ENCODE results near the gene FMN1. TPM values are rescaled to one million over a fixed set of nuclear protein-coding genes. Genes with fewer than 3 reads are reported as not detected.

The FMN1 gene
- total RNA-seq, 1 experiment from 2014 or later = 3.6 TPM

DNA sequence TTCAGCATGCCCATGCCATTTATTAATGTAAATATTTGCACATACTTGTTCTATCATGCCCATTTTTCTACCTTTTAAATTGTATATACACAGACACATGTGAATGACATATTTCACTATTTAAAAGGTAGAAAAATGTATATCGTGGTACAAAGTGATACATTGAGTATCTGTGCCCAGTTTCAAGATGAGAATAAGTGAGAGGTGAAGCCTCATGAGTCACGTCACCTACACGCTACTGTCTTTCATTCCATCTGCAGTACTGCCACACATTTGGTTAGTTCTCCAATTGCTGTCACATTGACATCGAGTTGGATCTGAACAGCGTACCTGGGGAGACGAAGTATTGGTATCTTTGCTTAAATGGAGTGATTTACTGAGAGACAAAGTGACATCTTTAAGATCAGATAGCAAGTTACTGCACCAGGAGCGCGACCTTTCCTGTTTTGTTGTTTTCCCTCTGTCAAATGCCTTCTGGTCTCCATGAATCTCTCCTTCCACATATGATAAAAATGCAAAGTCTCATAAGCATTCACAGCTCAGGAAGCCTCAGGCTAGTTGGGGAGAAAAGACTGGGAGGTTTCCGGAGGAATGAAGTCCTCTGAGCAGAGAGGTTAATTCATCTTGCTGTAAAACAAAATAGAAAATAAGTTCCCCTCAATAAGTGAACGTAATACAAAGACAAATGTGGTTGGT lies 464.7 kb downstream of the FMN1 start:
- DNase-seq (ENCODE audit: low spot score) = no peak

DNA sequence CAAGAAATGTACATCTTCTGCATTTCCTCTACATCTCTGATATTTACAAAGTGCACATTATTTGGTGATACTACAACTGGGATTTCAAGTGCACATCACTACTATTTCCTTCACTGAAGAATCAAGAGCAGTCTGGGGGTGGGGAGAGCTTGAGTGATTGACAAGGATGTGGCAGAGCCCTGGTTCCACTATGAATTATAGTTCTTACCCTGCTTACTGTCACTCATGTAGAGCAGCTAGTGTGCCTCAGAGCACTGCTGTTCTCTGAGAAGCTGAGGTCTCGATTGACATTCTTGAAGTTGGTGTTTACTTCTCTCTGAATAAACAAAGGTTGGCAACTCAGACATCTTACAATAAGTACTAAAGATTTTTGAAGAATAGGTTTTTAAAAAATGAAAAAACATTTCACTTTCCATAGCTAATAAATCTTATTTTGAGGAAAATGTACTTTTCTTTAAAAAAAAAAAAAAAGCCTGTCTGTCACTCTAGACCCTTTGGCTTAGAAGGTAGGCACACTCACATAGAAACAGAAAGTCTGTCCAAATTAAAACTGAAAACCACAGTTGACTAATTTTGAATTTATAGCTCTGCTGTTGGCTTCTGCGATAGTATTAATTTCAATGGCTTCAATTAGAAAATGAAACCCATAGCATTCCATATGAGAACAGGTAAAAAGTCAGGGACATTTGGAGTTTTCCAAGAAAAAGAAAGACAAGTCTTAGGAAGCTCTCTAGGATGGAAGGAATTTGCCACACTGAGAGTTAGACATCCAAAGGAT lies 471.2 kb downstream of the FMN1 start:
- DNase-seq (ENCODE audit: low spot score) = no peak

DNA sequence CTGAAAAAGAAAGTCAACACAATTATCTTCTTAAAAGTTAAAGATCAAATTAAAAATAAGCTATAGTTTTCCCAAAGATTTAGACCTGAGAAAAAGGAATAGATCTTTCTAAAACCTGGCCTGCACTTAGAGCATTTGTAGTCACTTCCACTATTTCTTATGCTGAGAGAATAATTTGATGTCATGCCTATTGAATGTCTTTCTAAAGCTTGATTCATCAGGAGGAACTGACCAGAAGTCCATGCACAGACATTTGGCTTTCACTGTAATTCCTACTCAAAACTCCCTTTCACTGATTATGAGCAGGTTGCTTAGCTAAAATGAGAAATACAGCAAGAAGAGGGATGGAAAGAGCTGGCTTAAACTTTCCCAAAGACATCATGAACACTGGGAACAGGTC lies 472.4 kb downstream of the FMN1 start:
- no peak for DNase-seq (ENCODE audit: low spot score)

DNA sequence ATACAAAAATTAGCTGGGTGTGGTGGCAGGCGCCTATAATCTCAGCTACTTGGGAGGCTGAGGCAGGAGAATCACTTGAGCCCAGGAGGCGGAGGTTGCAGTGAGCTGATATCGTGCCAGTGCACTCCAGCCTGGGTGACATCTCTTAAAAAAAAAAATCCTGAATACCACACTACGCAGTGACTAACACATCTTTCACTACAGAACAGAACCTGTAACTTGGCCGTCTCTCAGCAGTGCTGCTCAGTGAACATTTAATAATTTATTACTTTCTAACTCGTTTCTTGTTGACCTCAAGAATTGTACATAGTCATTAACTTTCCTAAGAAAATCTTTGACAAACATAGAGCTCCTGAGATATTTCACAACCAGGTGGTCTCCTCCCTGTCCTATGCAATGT lies 472.9 kb downstream of the FMN1 start:
- DNase-seq (ENCODE audit: low spot score) = no peak

DNA sequence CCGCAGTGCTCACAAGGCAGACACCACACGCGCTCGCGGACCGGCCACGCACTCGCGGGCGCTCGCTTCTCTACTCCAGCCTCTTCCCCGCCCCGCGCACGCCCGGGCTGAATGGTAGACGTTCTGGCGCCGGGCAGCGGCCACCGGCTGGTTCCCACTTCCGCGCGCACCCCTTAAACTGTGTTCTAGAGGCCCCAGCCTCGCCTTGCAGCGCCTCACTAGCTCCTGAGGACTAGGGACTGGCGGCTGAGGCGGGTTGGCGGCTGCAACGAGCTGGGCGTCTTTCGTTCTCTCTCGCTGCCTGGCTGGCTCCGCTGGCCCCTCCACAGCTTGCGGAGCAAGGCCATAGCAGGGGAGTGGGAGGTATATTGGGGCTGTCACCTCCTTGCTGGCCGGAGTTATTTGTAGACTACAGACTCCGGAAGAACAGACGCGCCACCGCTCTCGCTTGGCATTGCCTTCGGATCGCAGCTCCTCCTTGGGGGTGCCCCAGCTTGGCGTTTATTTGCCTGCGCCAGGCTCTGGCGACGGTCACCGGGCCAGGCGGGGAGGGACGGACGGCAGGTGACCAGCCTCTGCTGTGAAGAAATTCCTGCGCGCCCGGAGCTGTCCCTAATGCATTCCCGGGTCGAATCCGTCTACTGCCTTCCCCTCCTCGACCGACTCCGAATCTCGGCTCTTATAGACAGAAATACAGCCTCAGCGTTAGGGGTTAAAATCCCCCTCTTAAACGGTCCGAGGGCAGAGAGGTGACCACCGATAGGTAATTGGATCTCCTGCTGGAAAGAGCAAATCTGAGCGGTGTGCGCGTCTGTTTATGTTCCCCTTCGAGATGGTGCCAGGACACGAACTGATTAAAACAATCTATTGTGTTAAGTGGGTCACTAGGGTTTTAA lies 475.4 kb downstream of the FMN1 start:
- DNase-seq (ENCODE audit: low spot score) = no peak

DNA sequence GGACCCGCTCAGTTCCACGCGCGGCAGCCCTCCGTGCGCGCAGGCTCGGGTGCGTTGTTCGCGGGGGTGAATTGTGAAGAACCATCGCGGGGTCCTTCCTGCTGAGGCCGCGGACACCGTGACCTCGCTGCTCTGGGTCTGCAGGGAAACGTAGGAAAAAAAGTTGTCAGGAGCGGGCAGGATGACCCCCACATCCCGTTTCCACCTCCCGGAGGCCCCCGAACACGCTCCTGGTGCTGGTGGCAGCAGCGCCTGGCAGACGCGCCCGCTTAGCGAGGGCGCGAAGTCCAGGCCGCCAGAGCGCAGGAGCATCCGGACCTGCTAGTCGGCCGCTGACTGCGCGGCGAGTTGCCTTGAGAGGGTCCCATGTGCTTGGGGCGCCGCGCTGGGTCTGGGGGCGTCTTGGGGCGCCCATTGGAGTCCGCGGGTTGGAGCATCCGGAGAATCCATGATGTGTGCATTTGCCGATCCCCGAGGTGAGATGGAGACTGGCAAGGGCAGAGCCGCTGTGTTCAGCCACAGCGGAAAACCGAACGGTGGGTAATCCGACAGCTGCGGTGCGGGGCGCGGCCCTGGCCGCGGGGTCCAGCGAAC lies 476.2 kb downstream of the FMN1 start:
- no peak for DNase-seq (ENCODE audit: low spot score)

DNA sequence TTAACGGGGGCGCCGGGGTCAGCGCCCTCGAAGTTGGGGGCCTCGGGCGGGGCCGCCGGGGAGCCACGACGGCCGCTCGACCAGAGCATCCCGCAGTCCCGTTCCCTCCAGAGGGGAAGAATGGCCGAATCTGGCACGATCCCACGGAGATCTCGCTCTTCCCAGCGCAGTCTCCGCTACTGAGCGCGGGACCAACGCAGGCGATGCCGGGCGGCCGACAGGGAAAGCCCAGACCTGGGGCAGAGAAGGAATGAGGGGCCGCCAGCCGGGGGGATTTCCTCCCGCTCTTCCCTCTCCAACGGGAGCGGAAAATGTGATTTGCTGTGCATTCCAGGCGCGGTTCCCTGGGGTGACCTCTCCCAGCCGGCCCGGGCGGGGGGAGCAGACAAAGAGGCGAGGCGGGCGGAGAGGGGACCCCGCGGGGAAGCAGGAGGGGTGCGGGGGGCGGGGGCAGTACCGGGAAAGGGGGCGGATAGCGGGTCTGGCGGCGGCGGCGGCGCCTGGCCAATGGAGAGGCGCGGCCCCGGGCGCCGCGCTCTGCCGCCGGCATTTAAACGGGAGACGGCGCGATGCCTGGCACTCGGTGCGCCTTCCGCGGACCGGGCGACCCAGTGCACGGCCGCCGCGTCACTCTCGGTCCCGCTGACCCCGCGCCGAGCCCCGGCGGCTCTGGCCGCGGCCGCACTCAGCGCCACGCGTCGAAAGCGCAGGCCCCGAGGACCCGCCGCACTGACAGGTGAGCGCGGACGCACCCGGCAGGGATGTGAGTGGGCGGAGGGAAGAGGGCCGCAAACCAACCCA lies 476.9 kb downstream of the FMN1 start, which contains the start of gene GREM1:
GREM1 (plus strand) TSS at position 579 of the 801 bp plus-strand sequence. CDS start 12,687 bp downstream, outside the sequence.
- no peak for DNase-seq (ENCODE audit: low spot score)

DNA sequence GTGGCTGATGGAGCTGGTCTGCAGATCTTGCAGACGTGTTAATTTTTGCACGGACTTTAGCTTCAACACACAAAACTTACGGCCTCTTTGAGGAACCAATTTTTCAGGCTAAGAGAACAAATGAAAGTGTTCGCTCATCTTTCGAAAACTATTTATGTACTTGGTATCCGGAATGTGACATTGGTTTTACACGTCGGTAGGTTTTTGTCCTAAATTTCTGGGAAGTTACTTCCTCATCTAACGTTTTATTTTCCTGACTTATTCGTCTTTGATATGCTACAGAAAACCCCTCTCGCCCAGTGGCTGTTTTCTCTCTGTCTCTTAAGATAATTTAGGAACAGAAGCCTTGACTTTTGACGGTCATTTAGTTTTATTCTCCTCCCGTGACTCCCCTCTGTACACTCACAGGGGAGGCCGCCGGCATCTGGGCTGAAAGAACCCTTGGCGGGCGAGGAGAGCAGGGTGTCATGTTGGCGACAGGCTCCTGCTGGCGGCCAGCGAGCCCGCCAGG lies 477.5 kb downstream of the FMN1 start:
- DNase-seq (ENCODE audit: low spot score) = no peak

DNA sequence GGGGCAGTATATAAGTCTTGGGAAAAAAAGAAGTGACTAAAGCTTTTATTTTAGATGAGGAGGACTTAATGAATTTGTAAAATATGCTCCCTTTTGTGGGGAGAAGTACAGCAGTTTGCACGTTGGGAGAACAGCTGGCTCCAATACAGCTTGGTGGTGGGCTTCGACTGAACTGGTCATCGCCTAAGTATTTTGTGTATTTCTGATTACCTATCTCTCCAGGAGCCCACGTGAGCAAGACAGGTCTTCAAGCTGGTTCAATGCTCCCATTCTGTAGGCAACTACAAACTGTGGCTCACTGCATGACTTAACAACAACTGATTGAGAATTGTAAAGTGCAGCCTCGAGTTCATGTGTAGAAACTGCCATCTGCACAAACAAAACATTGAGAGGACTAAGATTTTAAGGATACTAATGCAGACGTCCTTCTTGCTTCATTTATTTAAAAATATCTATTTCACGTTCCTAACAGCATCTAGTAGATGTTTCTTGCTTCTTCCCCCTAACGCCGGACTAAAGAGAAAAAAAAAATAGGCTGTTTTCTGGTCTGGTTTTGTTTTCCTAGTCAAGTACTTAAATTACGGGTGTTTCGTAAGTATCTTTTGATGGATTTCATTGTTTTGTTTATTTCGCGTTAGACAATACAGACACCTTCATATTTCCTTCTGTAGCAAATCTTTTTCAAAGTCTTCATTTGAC lies 478.1 kb downstream of the FMN1 start:
- no peak for DNase-seq (ENCODE audit: low spot score)

Other genes starting within 250 kb of the FMN1 start
- 0.16 and 0.72 TPM in 2 replicates for gene RYR3, start 116.3 kb upstream of the FMN1 start, total RNA-seq (2014; rRNA removed; shearing (Covaris generic))